ENCODE data around the gene ZNF407. TPM values are rescaled to one million over a fixed set of nuclear protein-coding genes. Genes with fewer than 3 reads are reported as not detected.

ZNF407 gene
- total and polyA plus RNA-seq, 2 experiments from 2014 or later = 2.1 to 10.4 TPM

- Histone ChIP-seq H3K36me3 (ENCODE audit: insufficient read depth) (no peaks in the 10 kb centered on the region), H3F3A (replicated peaks; ENCODE audit: low read depth) (no peaks in the 10 kb centered on the region), H2AFZ (no peak overlapping the region), H4K20me1 (replicated peaks; ENCODE audit: insufficient read depth) (no peaks in the 10 kb centered on the region), H3K4me1 (ENCODE audit: insufficient read depth) (no peaks in the 10 kb centered on the region), H3K4me3 (no peak overlapping the region), H3K27ac (ENCODE audit: low read depth) (no peak overlapping the region), H3K9me2 (ENCODE audit: insufficient read depth) (no peaks in the 10 kb centered on the region), H3K79me2 (replicated peaks; ENCODE audit: insufficient read depth) (no peaks in the 10 kb centered on the region), H3K27me3 (ENCODE audit: insufficient read depth) (no peaks in the 10 kb centered on the region), H3K4me2 (no peak overlapping the region)
- H3K9me3 Mint-ChIP-seq = no peaks in the 10 kb centered on the region
- H3K4me1 Mint-ChIP-seq = peaks cover 2% of the 10 kb centered on the region
- H3K36me3 Mint-ChIP-seq (ENCODE audit: low read depth) = no peaks in the 10 kb centered on the region
- H3K27me3 Mint-ChIP-seq (ENCODE audit: insufficient read depth, low read depth, poor library complexity) = peaks cover 5% of the 10 kb centered on the region
- TF ChIP-seq ZNF331 (CRISPR knock-in tag; IDR thresholded peaks at IDR 0.05; ENCODE audit: low read depth) (no peak), ETS1 (IDR thresholded peaks at IDR 0.05) (no peak), JUNB (IDR thresholded peaks at IDR 0.05; ENCODE audit: unreplicated experiment) (no peak), POLR2AphosphoS5 (IDR thresholded peaks at IDR 0.05; ENCODE audit: low read depth) (no peak), ZNF114 (CRISPR knock-in tag; IDR thresholded peaks at IDR 0.05) (no peak), STAT1 (IDR thresholded peaks at IDR 0.05; ENCODE audit: unreplicated experiment) (no peak), EZH2phosphoT487 (IDR thresholded peaks at IDR 0.05; ENCODE audit: unreplicated experiment) (no peak), CREB1 (CRISPR knock-in tag; IDR thresholded peaks at IDR 0.05; ENCODE audit: low read depth) (no peak)
- TF ChIP-seq, protein P1, sequence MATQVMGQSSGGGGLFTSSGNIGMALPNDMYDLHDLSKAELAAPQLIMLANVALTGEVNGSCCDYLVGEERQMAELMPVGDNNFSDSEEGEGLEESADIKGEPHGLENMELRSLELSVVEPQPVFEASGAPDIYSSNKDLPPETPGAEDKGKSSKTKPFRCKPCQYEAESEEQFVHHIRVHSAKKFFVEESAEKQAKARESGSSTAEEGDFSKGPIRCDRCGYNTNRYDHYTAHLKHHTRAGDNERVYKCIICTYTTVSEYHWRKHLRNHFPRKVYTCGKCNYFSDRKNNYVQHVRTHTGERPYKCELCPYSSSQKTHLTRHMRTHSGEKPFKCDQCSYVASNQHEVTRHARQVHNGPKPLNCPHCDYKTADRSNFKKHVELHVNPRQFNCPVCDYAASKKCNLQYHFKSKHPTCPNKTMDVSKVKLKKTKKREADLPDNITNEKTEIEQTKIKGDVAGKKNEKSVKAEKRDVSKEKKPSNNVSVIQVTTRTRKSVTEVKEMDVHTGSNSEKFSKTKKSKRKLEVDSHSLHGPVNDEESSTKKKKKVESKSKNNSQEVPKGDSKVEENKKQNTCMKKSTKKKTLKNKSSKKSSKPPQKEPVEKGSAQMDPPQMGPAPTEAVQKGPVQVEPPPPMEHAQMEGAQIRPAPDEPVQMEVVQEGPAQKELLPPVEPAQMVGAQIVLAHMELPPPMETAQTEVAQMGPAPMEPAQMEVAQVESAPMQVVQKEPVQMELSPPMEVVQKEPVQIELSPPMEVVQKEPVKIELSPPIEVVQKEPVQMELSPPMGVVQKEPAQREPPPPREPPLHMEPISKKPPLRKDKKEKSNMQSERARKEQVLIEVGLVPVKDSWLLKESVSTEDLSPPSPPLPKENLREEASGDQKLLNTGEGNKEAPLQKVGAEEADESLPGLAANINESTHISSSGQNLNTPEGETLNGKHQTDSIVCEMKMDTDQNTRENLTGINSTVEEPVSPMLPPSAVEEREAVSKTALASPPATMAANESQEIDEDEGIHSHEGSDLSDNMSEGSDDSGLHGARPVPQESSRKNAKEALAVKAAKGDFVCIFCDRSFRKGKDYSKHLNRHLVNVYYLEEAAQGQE (IDR thresholded peaks at IDR 0.05; ENCODE audit: unreplicated experiment) = no peak
- DNase-seq (ENCODE audit: low spot score) (no peak), ATAC-seq (no peak)
- H3K4me3 Mint-ChIP-seq = no peak overlapping the region
- no peak overlapping the region for H3K27ac Mint-ChIP-seq
Measured at GRCh38 chr18:75051757-75052156, 454.1 kb downstream of the ZNF407 start.

DNA sequence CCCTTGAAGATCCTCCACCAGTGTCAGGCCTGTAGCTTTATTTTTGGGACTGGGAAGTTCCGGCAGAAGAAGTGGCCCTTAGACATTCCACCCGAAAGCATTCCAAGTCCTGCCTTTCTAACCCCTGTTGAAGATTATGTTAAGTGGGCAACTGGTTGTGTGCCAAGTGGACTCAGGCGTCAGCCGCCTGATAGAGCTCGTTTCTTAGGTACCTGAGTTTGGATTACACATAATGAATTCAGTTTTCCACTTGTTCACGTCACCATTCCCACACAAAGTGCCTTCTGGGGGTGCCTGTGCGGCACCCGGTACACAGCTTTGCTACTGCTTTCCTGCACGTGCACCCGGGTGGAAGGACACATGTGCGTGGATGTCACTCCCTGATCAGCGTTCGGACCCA lies 454.8 kb downstream of the ZNF407 start:
- Histone ChIP-seq H3K4me1 (ENCODE audit: insufficient read depth) (no peaks in the 10 kb centered on the region), H3K36me3 (ENCODE audit: insufficient read depth) (no peaks in the 10 kb centered on the region), H3K4me3 (no peak overlapping the region), H3K27ac (ENCODE audit: low read depth) (no peak overlapping the region), H3K79me2 (replicated peaks; ENCODE audit: insufficient read depth) (no peaks in the 10 kb centered on the region), H3K27me3 (ENCODE audit: insufficient read depth) (no peaks in the 10 kb centered on the region), H3F3A (replicated peaks; ENCODE audit: low read depth) (no peaks in the 10 kb centered on the region), H3K9me2 (ENCODE audit: insufficient read depth) (no peaks in the 10 kb centered on the region), H3K4me2 (no peak overlapping the region), H4K20me1 (replicated peaks; ENCODE audit: insufficient read depth) (no peaks in the 10 kb centered on the region), H2AFZ (no peak overlapping the region)
- Mint-ChIP-seq H3K9me3 (no peaks in the 10 kb centered on the region), H3K4me1 (peaks cover 2% of the 10 kb centered on the region), H3K27me3 (ENCODE audit: insufficient read depth, low read depth, poor library complexity) (peaks cover 5% of the 10 kb centered on the region), H3K36me3 (ENCODE audit: low read depth) (no peaks in the 10 kb centered on the region), H3K4me3 (no peak overlapping the region), H3K27ac (no peak overlapping the region)
- no peak for TF ChIP-seq EZH2 (IDR thresholded peaks at IDR 0.05; ENCODE audit: low read depth, unreplicated experiment)
- DNase-seq (ENCODE audit: low spot score) = no peak
- ATAC-seq = no peak
